Activated CD8-positive, alpha-beta memory T cell treated with anti-CD3 and anti-CD28 coated beads for 4 hours (primary cell): ENCODE measurements around the gene TPPP2.
"Not testable (repeated sequence)": the region's sequence is repeated elsewhere in the genome, so short reads cannot be mapped to it uniquely, and the experiment has no call there.

Experiments
- DNase-seq, 2 donors: peaks; one replicate each; pipeline ENCODE4 v3.0.0-alpha.2; 2020; ENCODE audit warnings: low read depth in 2 of 2

The TPPP2 gene

DNA sequence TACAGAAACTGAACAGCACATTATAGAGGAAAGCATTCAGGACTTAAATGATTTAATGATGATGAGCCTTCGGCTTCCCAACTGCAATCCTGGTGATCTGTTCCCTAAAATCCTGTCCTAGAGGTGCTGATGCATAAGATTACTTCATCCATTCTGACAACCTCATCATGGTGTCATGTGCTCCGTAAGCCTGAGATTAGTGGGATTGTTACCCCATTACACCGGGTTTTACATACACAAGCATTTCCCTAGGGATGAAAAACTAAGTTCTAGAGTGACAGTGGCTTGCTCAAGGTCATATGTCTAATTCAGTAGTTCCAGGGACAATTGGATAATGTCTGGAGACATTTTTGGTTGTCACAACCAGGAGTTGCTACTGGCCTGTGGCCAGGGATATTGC lies 7.1 kb downstream of the TPPP2 start:
- no peak for DNase-seq

- DNase-seq: no peak
Observed at GRCh38 chr14:21038441-21039422, 8.7 kb downstream of the TPPP2 start.

GRCh38 chr14:21039585-21040369 lies 9.8 kb downstream of the TPPP2 start:
- DNase-seq: no peak

DNA sequence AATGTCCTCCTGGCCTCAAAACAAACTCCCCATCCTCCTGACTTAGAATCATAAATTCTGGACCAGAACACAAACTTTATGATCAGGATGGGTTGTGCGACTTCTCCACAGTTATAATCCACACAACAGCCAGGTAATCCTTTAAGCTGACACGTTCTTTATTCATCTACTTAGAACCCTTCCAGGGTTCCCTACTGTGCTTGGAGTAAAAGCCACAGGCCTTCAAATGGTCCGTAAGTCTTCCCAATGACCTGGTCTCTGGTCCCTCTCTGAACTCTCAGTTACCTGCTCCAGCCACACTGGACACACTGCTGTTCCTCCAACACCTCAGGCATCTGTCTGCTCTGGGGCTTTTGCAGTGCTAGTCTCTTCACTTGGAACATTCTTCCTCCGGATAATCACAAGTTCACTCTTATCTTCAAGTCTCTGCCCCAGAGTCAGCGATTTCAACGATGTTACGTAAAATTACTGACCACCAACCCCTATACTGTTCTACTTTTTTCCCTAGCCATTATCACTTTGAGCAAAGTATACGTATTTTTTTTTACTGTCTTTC lies 10.4 kb downstream of the TPPP2 start:
- no peak for DNase-seq

DNA sequence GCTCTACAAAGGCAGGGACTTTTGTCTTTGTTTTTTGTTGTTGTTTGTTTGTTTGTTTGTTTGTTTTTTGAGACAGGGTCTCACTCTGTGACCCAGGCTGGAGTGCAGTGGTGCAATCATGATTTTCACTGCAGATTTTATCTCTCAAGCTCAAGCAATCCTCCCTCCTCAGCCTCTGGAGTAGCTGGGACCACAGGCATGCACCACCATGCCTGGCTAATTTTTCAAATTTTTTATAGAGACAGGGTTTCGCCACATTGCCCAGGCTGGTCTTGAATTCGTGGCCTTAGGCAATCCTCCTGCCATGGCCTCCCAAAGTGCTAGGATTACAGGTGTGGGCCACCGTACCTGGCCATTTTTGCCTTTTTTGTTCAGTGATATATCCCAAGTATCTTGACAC lies 10.9 kb downstream of the TPPP2 start:
- not testable (repeated sequence) for DNase-seq

GRCh38 chr14:21041676-21042433 lies 11.8 kb downstream of the TPPP2 start, which contains the start of gene RNASE7:
RNASE7 (plus strand) TSS chr14:21042362; CDS start chr14:21042993, 631 bp downstream.
- DNase-seq: no peak

DNA sequence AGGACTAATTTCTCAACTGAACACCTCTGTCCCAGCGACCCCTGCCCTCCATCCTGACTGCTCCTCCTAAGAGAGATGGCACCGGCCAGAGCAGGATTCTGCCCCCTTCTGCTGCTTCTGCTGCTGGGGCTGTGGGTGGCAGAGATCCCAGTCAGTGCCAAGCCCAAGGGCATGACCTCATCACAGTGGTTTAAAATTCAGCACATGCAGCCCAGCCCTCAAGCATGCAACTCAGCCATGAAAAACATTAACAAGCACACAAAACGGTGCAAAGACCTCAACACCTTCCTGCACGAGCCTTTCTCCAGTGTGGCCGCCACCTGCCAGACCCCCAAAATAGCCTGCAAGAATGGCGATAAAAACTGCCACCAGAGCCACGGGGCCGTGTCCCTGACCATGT lies 12.9 kb downstream of the TPPP2 start:
- DNase-seq: no peak

DNA sequence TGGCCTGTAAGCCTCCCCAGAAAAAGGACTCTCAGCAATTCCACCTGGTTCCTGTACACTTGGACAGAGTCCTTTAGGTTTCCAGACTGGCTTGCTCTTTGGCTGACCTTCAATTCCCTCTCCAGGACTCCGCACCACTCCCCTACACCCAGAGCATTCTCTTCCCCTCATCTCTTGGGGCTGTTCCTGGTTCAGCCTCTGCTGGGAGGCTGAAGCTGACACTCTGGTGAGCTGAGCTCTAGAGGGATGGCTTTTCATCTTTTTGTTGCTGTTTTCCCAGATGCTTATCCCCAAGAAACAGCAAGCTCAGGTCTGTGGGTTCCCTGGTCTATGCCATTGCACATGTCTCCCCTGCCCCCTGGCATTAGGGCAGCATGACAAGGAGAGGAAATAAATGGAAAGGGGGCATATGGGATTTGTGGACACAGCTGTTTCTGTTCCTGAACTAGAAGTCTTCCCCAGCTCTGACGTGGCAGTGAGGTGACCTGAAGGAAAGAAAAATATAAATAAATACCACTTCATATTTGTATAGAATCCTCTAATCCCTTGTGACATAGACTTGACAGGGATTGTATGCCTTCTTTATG lies 13.5 kb downstream of the TPPP2 start:
- no peak for DNase-seq

DNA sequence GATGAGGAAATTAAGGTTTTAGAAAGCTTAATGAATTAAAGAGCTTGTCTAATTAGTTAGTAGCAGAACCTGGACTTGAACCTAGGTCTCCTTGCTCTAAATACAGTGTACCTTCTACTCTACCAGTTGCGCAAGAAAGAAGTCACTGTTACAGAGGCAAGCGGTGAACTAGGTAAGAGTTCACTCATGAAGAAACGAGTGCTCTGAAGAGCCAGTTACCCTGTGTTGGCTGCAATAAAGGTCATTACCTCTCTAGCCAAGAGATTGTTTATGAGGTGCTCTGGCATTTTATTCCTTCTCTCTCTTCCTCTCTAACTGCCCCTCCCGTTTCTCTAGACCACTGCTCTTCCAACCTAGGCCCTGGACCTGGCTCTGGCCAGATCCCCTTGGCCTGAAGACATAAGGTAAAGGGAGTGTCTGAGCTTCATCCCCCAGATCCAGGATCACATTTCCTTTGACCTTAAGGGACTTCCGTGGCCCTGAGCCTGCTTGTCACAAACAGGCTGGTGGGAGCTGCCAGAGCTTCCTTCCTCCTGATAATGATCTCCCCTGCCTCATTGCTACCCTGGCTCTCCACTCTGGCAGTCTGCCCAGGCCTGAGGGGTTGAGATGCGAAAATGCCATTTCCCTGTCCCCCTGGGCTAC lies 14.1 kb downstream of the TPPP2 start:
- DNase-seq: no peak

DNA sequence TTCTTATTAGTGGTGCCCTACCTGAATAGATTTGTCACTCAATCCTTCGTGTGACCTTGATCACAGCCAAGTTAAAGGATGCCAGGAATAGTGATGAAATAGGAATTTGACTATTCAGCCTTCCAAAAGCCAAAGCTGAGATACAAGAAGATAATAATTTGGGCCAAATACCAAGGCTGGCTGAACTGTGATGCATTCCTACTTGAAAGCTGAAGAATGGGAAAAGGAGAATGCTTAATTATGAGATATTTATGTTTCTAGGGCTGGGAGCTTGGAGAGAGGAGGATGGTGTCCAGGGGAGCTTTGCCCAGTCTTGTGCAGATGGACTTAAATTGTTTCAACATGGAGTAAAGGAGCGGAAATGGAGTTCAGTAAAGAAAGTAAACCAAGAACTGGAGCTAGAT lies 17.4 kb downstream of the TPPP2 start:
- DNase-seq: no peak

GRCh38 chr14:21048638-21049037 lies 18.6 kb downstream of the TPPP2 start:
- DNase-seq: no peak

DNA sequence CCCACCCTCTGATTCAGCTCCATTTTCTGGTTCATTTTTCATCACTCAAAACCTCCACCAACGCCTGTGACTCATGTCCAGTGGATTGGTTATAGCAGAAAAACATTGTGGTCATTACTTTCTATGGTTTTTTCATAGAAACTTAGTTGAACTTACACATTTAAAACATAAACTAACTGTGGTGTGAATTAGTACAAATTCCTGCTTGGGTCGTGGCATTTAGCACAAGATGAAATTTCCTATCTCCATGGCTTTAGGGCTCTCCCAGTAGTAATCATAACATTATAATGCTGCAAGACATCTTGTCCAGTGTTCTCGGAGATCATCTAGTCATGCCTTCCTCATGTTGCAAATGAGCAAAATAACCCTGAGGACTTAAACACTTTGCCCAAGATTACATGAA lies 19.3 kb downstream of the TPPP2 start:
- no peak for DNase-seq

GRCh38 chr14:21050597-21050996 lies 20.6 kb downstream of the TPPP2 start:
- no peak for DNase-seq

DNA sequence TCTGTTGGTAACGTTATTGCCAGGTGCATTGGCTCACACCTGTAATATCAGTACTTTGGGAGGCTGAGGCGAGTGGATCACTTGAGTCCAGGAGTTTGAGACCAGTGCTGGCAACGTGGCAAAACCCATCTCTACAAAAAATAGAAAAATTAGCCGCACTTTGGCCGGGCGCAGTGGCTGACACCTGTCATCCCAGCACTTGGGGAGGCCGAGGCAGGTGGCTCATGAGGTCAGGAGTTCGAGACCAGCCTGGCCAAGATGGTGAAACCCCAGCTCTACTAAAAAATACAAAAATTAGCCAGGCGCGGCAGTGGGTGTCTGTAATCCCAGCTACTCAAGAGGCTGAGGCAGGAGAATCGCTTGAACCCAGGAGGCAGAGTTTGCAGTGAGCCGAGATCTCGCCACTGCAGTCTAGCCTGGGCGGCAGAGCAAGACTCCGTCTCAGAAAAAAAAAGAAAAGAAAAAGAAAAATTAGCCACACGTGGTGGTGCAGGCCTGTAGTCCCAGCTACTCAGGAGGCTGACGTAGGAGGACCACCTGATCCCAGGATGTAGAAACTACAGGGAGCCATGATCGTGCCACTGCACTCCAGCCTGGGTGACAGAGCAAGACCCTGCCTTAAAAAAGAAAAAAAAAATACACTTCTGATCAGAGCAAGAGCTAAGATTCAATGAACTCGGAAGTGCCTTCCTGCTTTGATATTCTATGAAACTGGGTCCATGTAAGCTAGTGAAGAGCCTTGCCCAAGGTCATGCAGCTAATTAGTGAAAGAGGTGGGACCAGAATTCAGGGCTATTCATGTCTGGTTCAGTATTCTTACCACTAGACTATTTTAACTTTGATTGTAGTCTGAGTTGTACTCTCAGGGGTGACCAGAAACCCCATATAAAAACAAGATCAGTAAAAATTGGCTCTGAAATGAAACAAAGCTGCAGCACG lies 23.4 kb downstream of the TPPP2 start:
- no peak for DNase-seq

- no peak for DNase-seq
Observed at GRCh38 chr14:21054123-21054767, 24.2 kb downstream of the TPPP2 start.

- no peak for DNase-seq
Observed at GRCh38 chr14:21054768-21055145, 24.7 kb downstream of the TPPP2 start.

- no peak for DNase-seq
Observed at GRCh38 chr14:21055432-21056117, 25.6 kb downstream of the TPPP2 start.

DNA sequence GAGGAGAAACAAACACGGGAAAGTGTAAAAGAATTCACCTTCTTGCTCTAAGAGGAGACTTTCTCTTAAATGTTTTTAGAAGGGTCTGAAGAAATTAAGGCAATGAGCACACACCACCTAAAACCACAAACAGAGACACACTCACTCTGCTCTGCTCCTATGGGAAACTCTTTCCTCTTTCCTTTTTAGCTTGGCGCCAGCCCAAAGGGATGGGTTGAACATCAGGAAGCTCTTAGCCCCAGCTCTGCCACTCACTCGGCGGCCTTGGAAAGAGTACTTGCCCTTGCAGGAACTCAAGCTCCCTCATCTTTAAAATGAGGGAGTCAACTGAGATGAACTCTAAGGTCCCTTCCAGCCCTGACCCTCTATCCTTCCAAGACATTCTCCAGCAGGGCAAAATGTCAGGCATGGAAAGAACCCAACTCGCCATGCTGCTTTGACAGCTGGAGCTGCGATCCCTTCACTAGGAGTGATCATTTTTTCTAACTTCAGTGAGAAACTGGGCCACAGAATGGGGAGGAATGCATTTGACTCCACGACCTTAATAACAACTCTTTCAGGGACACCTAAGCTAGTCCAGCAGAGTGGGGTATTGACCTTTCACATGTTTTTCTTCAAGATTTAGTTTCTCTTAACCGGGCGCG lies 26.6 kb downstream of the TPPP2 start:
- DNase-seq: no peak
